HG03565 (cell line): ENCODE results near the gene SNRPD2.
"Not testable (repeated sequence)": the region's sequence is repeated elsewhere in the genome, so short reads cannot be mapped to it uniquely, and the experiment has no call there.

Source experiments
- ATAC-seq: cut with Tn5 transposase; IDR thresholded peaks from one replicate; pipeline ENCODE4 v1.9.1; 2021; ENCODE audit warnings: mild to moderate bottlenecking, moderate library complexity; ENCODE audit not compliant: unreplicated experiment

The SNRPD2 gene

DNA sequence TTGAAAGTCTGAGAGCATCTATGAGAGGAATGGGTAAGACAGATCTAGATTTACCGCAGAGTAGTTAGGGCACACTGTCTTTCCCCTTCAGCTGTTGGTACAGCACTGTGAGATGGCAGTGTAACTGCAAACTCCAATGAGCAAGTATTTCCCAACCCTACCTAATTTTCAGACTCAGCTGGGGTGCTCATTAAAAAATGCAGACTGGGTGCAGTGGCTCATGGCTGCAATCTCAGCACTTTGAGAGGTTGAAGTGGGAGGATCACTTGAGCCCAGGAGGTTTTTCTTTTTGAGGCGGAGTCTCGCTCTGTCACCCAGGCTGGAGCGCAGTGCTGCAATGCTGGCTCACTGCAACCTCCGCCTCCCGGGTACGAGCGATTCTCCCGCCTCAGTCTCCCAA, 13.4 kb upstream of the SNRPD2 start:
- ATAC-seq: no peak

DNA sequence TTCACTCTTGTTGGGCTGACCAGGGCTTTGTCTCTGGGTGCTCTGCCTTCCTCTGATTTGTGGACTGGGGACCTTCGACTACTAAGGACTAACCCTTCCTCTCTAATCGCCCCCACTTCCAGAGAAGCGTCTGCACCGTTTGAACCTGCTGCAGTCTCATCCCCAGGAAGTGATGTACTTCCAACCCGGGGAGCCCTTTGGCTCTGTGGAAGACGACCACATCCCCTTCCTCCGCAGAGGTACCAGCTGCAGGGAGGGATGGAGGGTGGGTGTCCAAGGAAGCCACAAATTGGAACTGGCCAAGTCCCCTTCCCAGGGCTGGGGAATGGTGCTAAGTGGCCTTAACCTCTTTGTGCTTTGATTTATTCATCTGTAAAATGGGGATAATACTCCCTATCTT, 9.9 kb upstream of the SNRPD2 start:
- no peak for ATAC-seq

GRCh38 chr19:45693106-45693788, 1.5 kb upstream of the SNRPD2 start:
- no peak for ATAC-seq

DNA sequence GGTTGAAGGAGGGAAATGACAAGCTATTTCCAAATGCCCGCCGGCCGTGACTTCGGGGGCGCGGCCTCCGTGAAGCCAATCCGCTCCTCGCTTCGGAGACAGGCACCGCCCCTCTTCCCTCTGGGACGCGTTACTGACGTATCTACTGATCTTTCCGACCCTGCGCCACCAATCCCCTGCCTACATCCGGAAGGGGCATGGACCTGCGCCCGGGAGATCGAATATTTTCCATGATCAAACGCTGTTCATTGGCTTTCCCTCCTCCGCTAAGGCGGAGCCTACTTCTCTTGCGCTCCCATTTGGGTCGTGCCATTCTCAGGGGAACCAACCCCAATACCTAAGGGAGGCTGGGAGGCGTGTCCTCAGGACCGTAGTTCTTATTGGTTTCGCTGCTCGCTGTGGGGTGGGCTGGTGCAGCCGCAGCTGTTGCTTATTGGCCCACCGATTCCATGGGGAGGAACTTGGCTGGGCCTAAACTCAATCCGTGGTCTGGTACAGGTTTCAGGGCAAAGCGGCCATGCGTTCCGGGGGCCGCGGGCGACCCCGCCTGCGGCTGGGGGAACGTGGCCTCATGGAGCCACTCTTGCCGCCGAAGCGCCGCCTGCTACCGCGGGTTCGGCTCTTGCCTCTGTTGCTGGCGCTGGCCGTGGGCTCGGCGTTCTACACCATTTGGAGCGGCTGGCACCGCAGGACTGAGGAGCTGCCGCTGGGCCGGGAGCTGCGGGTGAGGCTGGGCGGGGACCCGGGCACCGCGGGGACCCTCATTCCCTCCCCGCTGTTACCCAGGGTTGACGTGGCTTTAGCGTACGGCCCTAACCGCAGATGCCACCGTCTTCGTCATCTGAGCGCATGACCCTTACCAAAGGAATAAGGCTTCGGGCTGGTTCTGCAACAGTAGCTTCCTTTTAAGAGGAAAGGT, 693 bp upstream of the SNRPD2 start, which contains the start of gene QPCTL:
QPCTL (plus strand) TSS at position 480 of the 919 bp plus-strand sequence; CDS start at position 518, 38 bp downstream.
- ATAC-seq: peak; percentile 80

GRCh38 chr19:45687599-45687998, 4.2 kb downstream of the SNRPD2 start:
- ATAC-seq: no peak

DNA sequence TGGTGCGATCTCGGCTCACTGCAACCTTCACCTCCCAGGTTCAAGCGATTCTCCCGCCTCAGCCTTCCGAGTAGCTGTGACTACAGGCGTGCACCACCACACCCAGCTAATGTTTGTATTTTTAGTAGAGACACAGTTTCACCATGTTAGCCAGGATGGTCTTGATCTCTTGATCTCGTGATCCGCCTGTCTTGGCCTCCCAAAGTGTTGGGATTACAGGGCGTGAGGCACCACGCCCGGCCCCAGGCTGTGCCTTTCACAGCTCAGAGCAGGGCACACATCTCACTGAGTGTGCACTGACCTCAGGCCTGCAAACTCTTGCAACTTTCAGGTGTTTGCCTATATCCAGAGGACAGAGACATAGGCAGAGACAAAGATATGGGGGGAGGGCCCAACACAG, 6.7 kb downstream of the SNRPD2 start:
- ATAC-seq: not testable (repeated sequence)

- ATAC-seq: no peak
Observed at GRCh38 chr19:45682908-45683307, 8.8 kb downstream of the SNRPD2 start.

DNA sequence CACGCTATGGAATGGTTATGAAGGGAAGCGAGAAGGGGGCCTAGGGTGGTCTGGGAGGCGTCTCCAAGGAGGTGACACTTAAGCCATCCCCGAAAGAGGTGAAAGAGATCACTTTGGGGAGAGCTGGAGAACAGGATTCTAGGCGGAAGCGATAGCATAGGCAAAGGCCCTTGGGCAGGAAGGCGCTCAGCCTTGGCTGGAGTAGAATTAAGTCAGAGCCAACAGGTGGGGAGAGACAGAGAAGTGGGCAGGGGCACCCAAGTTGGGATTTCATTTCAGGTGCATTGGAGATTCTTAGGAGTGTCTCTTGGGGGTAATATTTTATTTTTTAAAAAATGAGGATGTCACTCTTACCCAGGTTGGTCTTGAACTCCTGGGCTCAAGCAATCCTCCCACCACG, 9.6 kb downstream of the SNRPD2 start:
- no peak for ATAC-seq

DNA sequence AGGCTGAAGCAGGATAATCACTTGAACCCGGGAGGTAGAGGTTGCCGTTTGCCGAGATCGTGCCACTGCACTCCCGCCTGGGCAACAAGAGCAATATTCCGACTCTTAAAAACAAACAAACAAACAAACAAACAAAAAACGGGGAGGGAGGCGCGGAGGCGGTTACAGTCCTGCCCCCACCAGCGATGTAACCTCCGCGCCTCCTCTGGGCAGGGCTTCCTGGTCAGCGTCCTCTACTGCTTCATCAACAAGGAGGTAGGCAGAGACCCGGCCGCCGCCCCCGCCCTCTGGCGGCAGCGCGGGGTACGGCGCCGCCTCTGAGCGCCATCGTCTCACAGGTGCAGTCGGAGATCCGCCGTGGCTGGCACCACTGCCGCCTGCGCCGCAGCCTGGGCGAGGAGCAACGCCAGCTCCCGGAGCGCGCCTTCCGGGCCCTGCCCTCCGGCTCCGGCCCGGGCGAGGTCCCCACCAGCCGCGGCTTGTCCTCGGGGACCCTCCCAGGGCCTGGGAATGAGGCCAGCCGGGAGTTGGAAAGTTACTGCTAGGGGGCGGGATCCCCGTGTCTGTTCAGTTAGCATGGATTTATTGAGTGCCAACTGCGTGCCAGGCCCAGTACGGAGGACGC, 10.2 kb downstream of the SNRPD2 start:
- peak; percentile 59 for ATAC-seq

GRCh38 chr19:45677351-45678230, 14.2 kb downstream of the SNRPD2 start:
- no peak for ATAC-seq

- ATAC-seq: no peak
Observed at GRCh38 chr19:45676851-45677263, 14.9 kb downstream of the SNRPD2 start.

GRCh38 chr19:45674946-45675345, 16.8 kb downstream of the SNRPD2 start:
- no peak for ATAC-seq

DNA sequence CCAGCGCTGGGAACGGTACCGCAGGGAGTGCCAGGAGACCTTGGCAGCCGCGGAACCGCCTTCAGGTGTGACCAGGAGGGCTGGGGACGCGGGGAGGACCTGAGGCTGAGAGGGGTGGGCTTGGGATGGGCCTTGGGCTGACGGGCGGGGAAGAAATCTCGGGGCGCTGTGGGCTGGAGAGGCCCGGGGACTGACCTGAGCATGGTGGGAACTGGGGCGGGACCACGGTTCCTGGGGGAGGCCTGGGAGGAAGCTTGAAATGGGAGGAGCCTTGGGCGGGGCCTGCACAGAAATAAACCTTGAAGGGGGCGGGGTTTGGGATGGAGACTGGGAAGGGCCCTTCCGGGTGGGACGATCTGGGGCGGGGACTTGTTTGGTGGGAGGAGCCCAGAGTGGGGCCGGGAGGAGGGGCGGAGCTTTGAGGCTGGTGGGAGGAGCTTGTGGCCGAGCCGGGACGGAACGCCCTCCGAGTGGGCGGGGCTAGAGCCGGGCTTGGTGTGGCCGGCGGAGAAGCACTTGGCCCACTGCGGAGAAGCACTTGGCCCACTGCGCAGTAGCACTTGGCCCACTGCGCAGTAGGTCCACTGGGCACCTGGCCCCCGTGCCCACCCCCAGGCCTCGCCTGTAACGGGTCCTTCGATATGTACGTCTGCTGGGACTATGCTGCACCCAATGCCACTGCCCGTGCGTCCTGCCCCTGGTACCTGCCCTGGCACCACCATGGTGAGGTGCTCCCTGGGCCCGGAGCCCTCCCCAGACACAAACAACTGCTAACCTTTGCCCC, 20.9 kb downstream of the SNRPD2 start:
- ATAC-seq: no peak

- ATAC-seq: no peak
Observed at GRCh38 chr19:45668342-45668871, 23.3 kb downstream of the SNRPD2 start.

GRCh38 chr19:45667620-45668341, 24.0 kb downstream of the SNRPD2 start, which contains the start of gene GIPR:
Gene GIPR, plus strand, starts transcription at chr19:45668221. Its CDS starts 1,300 bp downstream, at chr19:45669521.
- no peak for ATAC-seq

DNA sequence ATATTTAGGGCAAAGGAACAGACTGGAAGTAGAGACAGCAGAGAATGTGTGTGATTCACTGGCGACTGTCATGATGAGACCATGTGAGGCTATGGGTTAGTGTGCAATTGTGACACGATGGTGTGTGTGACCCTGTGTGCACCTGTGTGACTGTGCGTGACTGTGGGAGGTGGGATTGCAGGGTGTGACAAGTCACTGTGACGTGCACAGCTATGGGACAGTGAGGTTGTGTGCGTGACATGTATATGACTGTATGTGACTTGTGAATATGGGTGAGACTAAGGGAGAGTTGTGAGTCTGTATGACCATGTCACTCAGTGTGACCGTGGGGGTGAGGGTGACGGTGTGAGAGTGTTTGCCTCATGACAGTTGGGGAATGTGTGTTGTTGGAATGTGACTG, 27.2 kb downstream of the SNRPD2 start:
- ATAC-seq: no peak

GRCh38 chr19:45663800-45664199, 28.0 kb downstream of the SNRPD2 start:
- ATAC-seq: no peak

GRCh38 chr19:45660636-45661035, 31.1 kb downstream of the SNRPD2 start:
- no peak for ATAC-seq
